GM20000 (cell line): ENCODE results near the gene PRODH2.

ENCODE experiments used
- DNase-seq: peaks from one replicate; pipeline ENCODE4 v3.0.0; 2012; ENCODE audit warnings: low spot score
- CTCF ChIP-seq: IDR thresholded peaks from 2 replicates; pipeline ENCODE4 v1.5.1; 2012; ENCODE audit warnings: mild to moderate bottlenecking, control low read depth; ENCODE audit errors: extremely low read depth, missing control alignments

The PRODH2 gene

GRCh38 chr19:35847911-35848310 lies 35.3 kb upstream of the PRODH2 start:
- no peak for DNase-seq
- TF ChIP-seq CTCF: no peak

- TF ChIP-seq CTCF: no peak
- no peak for DNase-seq
Observed at GRCh38 chr19:35846038-35846668, 33.5 kb upstream of the PRODH2 start.

- DNase-seq: no peak
- TF ChIP-seq CTCF: no peak
Observed at GRCh38 chr19:35845215-35846037, 32.8 kb upstream of the PRODH2 start.

- TF ChIP-seq CTCF: no peak
- no peak for DNase-seq
Observed at GRCh38 chr19:35844482-35845214, 32.0 kb upstream of the PRODH2 start.

- no peak for TF ChIP-seq CTCF
- no peak for DNase-seq
Observed at GRCh38 chr19:35843676-35844481, 31.2 kb upstream of the PRODH2 start.

- DNase-seq: no peak
- TF ChIP-seq CTCF: no peak
Observed at GRCh38 chr19:35842666-35843272, 30.1 kb upstream of the PRODH2 start.
